ENCODE data around the gene CHD9.

GRCh38 chr16:53290520-53290919 lies 235.7 kb downstream of the CHD9 start:
- TF ChIP-seq TAF1 (IDR thresholded peaks at IDR 0.05; ENCODE audit: borderline replicate concordance, low read depth, low read length) (no peak), POLR2AphosphoS5 (IDR thresholded peaks at IDR 0.05; ENCODE audit: low read depth, low read length) (no peak), POLR2A (IDR thresholded peaks at IDR 0.05; ENCODE audit: low read depth, low read length) (no peak)
